ENCODE measurements around the gene SPATA16. TPM values are rescaled to one million over a fixed set of nuclear protein-coding genes. Genes with fewer than 3 reads are reported as not detected.
"Not testable (repeated sequence)": the region's sequence is repeated elsewhere in the genome, so short reads cannot be mapped to it uniquely, and the experiment has no call there.

SPATA16 gene
- total RNA-seq = not detected in 2 replicates
- total RNA-seq (2013) = not detected
- polyA plus RNA-seq = not detected in 2 replicates
- not detected in 2 replicates for polyA minus RNA-seq

GRCh38 chr3:173140986-173141385 lies at the start of gene SPATA16:
SPATA16 (minus strand) TSS chr3:173141235; CDS start chr3:173117731, 23,504 bp downstream.
- no peak within 1 kb of the TSS for H3K4me3 Mint-ChIP-seq

GRCh38 chr3:173183022-173183421 lies 42.0 kb upstream of the SPATA16 start:
- ATAC-seq (ENCODE audit: low read depth); H3K9ac ChIP-seq (ENCODE audit: low read length); H4K20me1 ChIP-seq (ENCODE audit: control insufficient read depth, insufficient read depth, low read length, poor library complexity, severe bottlenecking); H3K4me1 ChIP-seq (ENCODE audit: control insufficient read depth in 2 of 2, insufficient read depth in 2 of 2, low read length in 2 of 2); H3K27me3 Mint-ChIP-seq; H3K27me3 ChIP-seq (replicated peaks in 1 of 4; ENCODE audit: control extremely low read depth in 1 of 4, control insufficient read depth in 3 of 4, insufficient read depth in 4 of 4, low read length in 3 of 4); H3K27ac Mint-ChIP-seq; H3K4me1 Mint-ChIP-seq; H3K4me3 Mint-ChIP-seq; H3K9me3 ChIP-seq (ENCODE audit: control extremely low read depth in 1 of 3, control insufficient read depth in 2 of 3, insufficient read depth in 1 of 3, low read length in 2 of 3); H3K27ac ChIP-seq (ENCODE audit: low read length in 2 of 2); H3K36me3 ChIP-seq (replicated peaks in 1 of 2; ENCODE audit: control extremely low read depth in 1 of 2, control insufficient read depth in 1 of 2, extremely low read depth in 1 of 2, insufficient read depth in 2 of 2, low read length in 1 of 2); H3K79me2 ChIP-seq (ENCODE audit: control insufficient read depth, insufficient read depth, low read length); POLR2A ChIA-PET; intact Hi-C loops (cut with micrococcal nuclease); H2AFZ ChIP-seq (ENCODE audit: insufficient read depth, low read depth, low read length, poor library complexity, severe bottlenecking); H3K4me2 ChIP-seq (replicated peaks; ENCODE audit: low read depth, low read length, poor library complexity, severe bottlenecking); H3K4me3 ChIP-seq (ENCODE audit: control extremely low read depth in 1 of 5, extremely low read depth in 1 of 5, insufficient read depth in 1 of 5, low read depth in 2 of 5, low read length in 4 of 5); H3K9me3 Mint-ChIP-seq (ENCODE audit: insufficient read depth); DNase-seq; CTCF ChIA-PET: not testable (repeated sequence)
- 90% methylated on average over 4 of the region's 4 CpGs for WGBS (ENCODE audit: insufficient coverage)

More at GRCh38 chr3:173140986-173141385, at the start of gene SPATA16:
- 94% methylated on average over 17 of the region's 18 CpGs for WGBS (ENCODE audit: insufficient coverage)
- Histone ChIP-seq H4K20me1 (ENCODE audit: control insufficient read depth, insufficient read depth, low read length, poor library complexity, severe bottlenecking) (no peaks in the 10 kb centered on the region), H3K36me3 (replicated peaks in 1 of 2; ENCODE audit: control extremely low read depth in 1 of 2, control insufficient read depth in 1 of 2, extremely low read depth in 1 of 2, insufficient read depth in 2 of 2, low read length in 1 of 2) (no peaks in the 10 kb centered on the region), H3K9me3 (ENCODE audit: control extremely low read depth in 1 of 3, control insufficient read depth in 2 of 3, insufficient read depth in 1 of 3, low read length in 2 of 3) (peaks cover 0 to 4% (median 0%) of the 10 kb centered on the region in 3 donors), H3K4me2 (replicated peaks; ENCODE audit: low read depth, low read length, poor library complexity, severe bottlenecking) (no peak within 1 kb of the TSS), H2AFZ (ENCODE audit: insufficient read depth, low read depth, low read length, poor library complexity, severe bottlenecking) (no peak within 1 kb of the TSS), H3K79me2 (ENCODE audit: control insufficient read depth, insufficient read depth, low read length) (no peaks in the 10 kb centered on the region), H3K9ac (ENCODE audit: low read length) (no peak within 1 kb of the TSS), H3K27me3 (replicated peaks in 1 of 4; ENCODE audit: control extremely low read depth in 1 of 4, control insufficient read depth in 3 of 4, insufficient read depth in 4 of 4, low read length in 3 of 4) (no peaks in the 10 kb centered on the region), H3K4me1 (ENCODE audit: control insufficient read depth in 2 of 2, insufficient read depth in 2 of 2, low read length in 2 of 2) (no peaks in the 10 kb centered on the region), H3K4me3 (ENCODE audit: control extremely low read depth in 1 of 5, extremely low read depth in 1 of 5, insufficient read depth in 1 of 5, low read depth in 2 of 5, low read length in 4 of 5) (no peak within 1 kb of the TSS), H3K27ac (ENCODE audit: low read length in 2 of 2) (no peak within 1 kb of the TSS)
- H3K9me3 Mint-ChIP-seq (ENCODE audit: insufficient read depth) = no peaks in the 10 kb centered on the region
- ATAC-seq (ENCODE audit: low read depth) (no peak), DNase-seq (no peak)
- intact Hi-C loops (cut with micrococcal nuclease) = no loop called here
- CTCF ChIA-PET = no interaction called here
- H3K27ac Mint-ChIP-seq = no peak within 1 kb of the TSS
- no peaks in the 10 kb centered on the region for H3K27me3 Mint-ChIP-seq
- H3K4me1 Mint-ChIP-seq = no peaks in the 10 kb centered on the region
- POLR2A ChIA-PET = no interaction called here
- TF ChIP-seq EZH2 (IDR thresholded peaks at IDR 0.05; ENCODE audit: borderline replicate concordance, insufficient read depth, low read depth, low read length, poor library complexity, severe bottlenecking) (no peak), CTCF (IDR thresholded peaks at IDR 0.05) (no peak)

Measured in B cell (primary cell).